ENCODE results near the gene P2RY4. TPM values are rescaled to one million over a fixed set of nuclear protein-coding genes. Genes with fewer than 3 reads are reported as not detected.

P2RY4 gene
- total and polyA plus RNA-seq, 2 donors (not counting 1 experiment from before 2014, with no cell fraction given) = 0.34 to 0.76 TPM

- ChIA-PET CTCF (no interaction called here), POLR2A (no interaction called here)
- no peak within 1 kb of the TSS for H3K9ac ChIP-seq (ENCODE audit: low read length)
- no peaks in the 10 kb centered on the region for H3K4me1 ChIP-seq (ENCODE audit: control insufficient read depth in 2 of 2, insufficient read depth in 2 of 2, low read length in 2 of 2)
- H3K27ac ChIP-seq (ENCODE audit: low read length in 2 of 2) = no peak within 1 kb of the TSS
- Mint-ChIP-seq H3K27me3 (no peaks in the 10 kb centered on the region), H3K4me3 (no peak within 1 kb of the TSS), H3K4me1 (no peaks in the 10 kb centered on the region), H3K27ac (no peak within 1 kb of the TSS), H3K9me3 (ENCODE audit: insufficient read depth) (no peaks in the 10 kb centered on the region)
- H3K36me3 ChIP-seq (replicated peaks in 1 of 2; ENCODE audit: control extremely low read depth in 1 of 2, control insufficient read depth in 1 of 2, extremely low read depth in 1 of 2, insufficient read depth in 2 of 2, low read length in 1 of 2) = no peaks in the 10 kb centered on the region
- no peaks in the 10 kb centered on the region for H3K9me3 ChIP-seq (ENCODE audit: control extremely low read depth in 1 of 3, control insufficient read depth in 2 of 3, insufficient read depth in 1 of 3, low read length in 2 of 3)
- TF ChIP-seq CTCF (IDR thresholded peaks at IDR 0.05) (no peak), EZH2 (IDR thresholded peaks at IDR 0.05; ENCODE audit: borderline replicate concordance, insufficient read depth, low read depth, low read length, poor library complexity, severe bottlenecking) (no peak)
- H3K79me2 ChIP-seq (ENCODE audit: control insufficient read depth, insufficient read depth, low read length) = no peaks in the 10 kb centered on the region
- DNase-seq = no peak
- H2AFZ ChIP-seq (ENCODE audit: insufficient read depth, low read depth, low read length, poor library complexity, severe bottlenecking) = no peak within 1 kb of the TSS
- H3K4me3 ChIP-seq (ENCODE audit: control extremely low read depth in 1 of 5, extremely low read depth in 1 of 5, insufficient read depth in 1 of 5, low read depth in 2 of 5, low read length in 4 of 5) = no peak within 1 kb of the TSS
- no peak within 1 kb of the TSS for H3K4me2 ChIP-seq (replicated peaks; ENCODE audit: low read depth, low read length, poor library complexity, severe bottlenecking)
- no peaks in the 10 kb centered on the region for H3K27me3 ChIP-seq (replicated peaks in 1 of 4; ENCODE audit: control extremely low read depth in 1 of 4, control insufficient read depth in 3 of 4, insufficient read depth in 4 of 4, low read length in 3 of 4)
- no peak for ATAC-seq (ENCODE audit: low read depth)
- intact Hi-C loops (cut with micrococcal nuclease) = no loop called here
- no peaks in the 10 kb centered on the region for H4K20me1 ChIP-seq (ENCODE audit: control insufficient read depth, insufficient read depth, low read length, poor library complexity, severe bottlenecking)
These were observed 8.0 kb upstream of the P2RY4 start, which contains the start of gene ARR3 for GRCh38 chrX:70268034-70268433. ARR3 (plus strand) TSS chrX:70268334; CDS start chrX:70269386, 1,052 bp downstream.

GRCh38 chrX:70264784-70265183, 4.8 kb upstream of the P2RY4 start:
- Mint-ChIP-seq H3K27ac (no peak overlapping the region), H3K27me3 (no peaks in the 10 kb centered on the region), H3K4me1 (no peaks in the 10 kb centered on the region), H3K9me3 (ENCODE audit: insufficient read depth) (no peaks in the 10 kb centered on the region), H3K4me3 (no peak overlapping the region)
- H3K27me3 ChIP-seq (replicated peaks in 1 of 4; ENCODE audit: control extremely low read depth in 1 of 4, control insufficient read depth in 3 of 4, insufficient read depth in 4 of 4, low read length in 3 of 4) = no peaks in the 10 kb centered on the region
- ChIA-PET CTCF (no interaction called here), POLR2A (no interaction called here)
- no peak overlapping the region for H2AFZ ChIP-seq (ENCODE audit: insufficient read depth, low read depth, low read length, poor library complexity, severe bottlenecking)
- H3K4me2 ChIP-seq (replicated peaks; ENCODE audit: low read depth, low read length, poor library complexity, severe bottlenecking) = no peak overlapping the region
- H3K9me3 ChIP-seq (ENCODE audit: control extremely low read depth in 1 of 3, control insufficient read depth in 2 of 3, insufficient read depth in 1 of 3, low read length in 2 of 3) = no peaks in the 10 kb centered on the region
- H3K27ac ChIP-seq (ENCODE audit: low read length in 2 of 2) = no peak overlapping the region
- H3K79me2 ChIP-seq (ENCODE audit: control insufficient read depth, insufficient read depth, low read length) = no peaks in the 10 kb centered on the region
- H4K20me1 ChIP-seq (ENCODE audit: control insufficient read depth, insufficient read depth, low read length, poor library complexity, severe bottlenecking) = no peaks in the 10 kb centered on the region
- TF ChIP-seq CTCF (IDR thresholded peaks at IDR 0.05) (no peak), EZH2 (IDR thresholded peaks at IDR 0.05; ENCODE audit: borderline replicate concordance, insufficient read depth, low read depth, low read length, poor library complexity, severe bottlenecking) (no peak)
- H3K4me3 ChIP-seq (ENCODE audit: control extremely low read depth in 1 of 5, extremely low read depth in 1 of 5, insufficient read depth in 1 of 5, low read depth in 2 of 5, low read length in 4 of 5) = no peak overlapping the region
- DNase-seq (no peak), ATAC-seq (ENCODE audit: low read depth) (no peak)
- no peaks in the 10 kb centered on the region for H3K36me3 ChIP-seq (replicated peaks in 1 of 2; ENCODE audit: control extremely low read depth in 1 of 2, control insufficient read depth in 1 of 2, extremely low read depth in 1 of 2, insufficient read depth in 2 of 2, low read length in 1 of 2)
- no CpG with 5 or more reads among the region's 3 CpGs for WGBS (ENCODE audit: insufficient coverage)
- no peak overlapping the region for H3K9ac ChIP-seq (ENCODE audit: low read length)
- no peaks in the 10 kb centered on the region for H3K4me1 ChIP-seq (ENCODE audit: control insufficient read depth in 2 of 2, insufficient read depth in 2 of 2, low read length in 2 of 2)
- intact Hi-C loops (cut with micrococcal nuclease) = no loop called here
